Subcutaneous adipose tissue (tissue), 4 donors: ENCODE results near the gene NHLH1. TPM values are rescaled to one million over a fixed set of nuclear protein-coding genes. Genes with fewer than 3 reads are reported as not detected.

Experiments
- small RNA-seq: library from RNA; depleted of rRNA; stranded (forward); fragments of <200 nt; gene quantifications from one replicate; pipeline ENCODE3, GENCODE V24; 2016
- total RNA-seq, 4 donors: library from RNA; depleted of rRNA; stranded (reverse); fragments of >200 nt; gene quantifications; one replicate each; pipeline ENCODE4 v1.1.0, GENCODE V29; 2016

Gene NHLH1
- total RNA-seq, 4 donors from 2014 or later, result 0.17 to 1.5 TPM; not detected in 2

Small RNA genes within 50 kb of the gene (small RNA-seq; reads per million reads assigned to genes)
- gene RF00019 (0.49 reads per million), gene RNU4-42P (not detected)

Other genes starting within 250 kb of the NHLH1 start
- under 1 TPM in 1 of 4 donors, not detected in 3; 0.22 TPM for gene ATP1A4, start 215.5 kb upstream of the NHLH1 start, total RNA-seq
- under 1 TPM in 2 of 4 donors, not detected in 2; 0.44 to 0.75 TPM for gene CASQ1, start 176.5 kb upstream of the NHLH1 start, total RNA-seq
- 100 to 1,000 TPM in 3 of 4 donors, 10 to 100 TPM in 1; 89.7 to 144 (median 124) TPM for gene PEA15, start 161.7 kb upstream of the NHLH1 start, total RNA-seq
- 100 to 1,000 TPM; 103 to 198 (median 154) TPM for gene DCAF8, start 104.5 kb upstream of the NHLH1 start, total RNA-seq
- gene PEX19, start 81.9 kb upstream of the NHLH1 start, total RNA-seq, result 100 to 1,000 TPM; 134 to 201 (median 144) TPM
- 100 to 1,000 TPM; 140 to 186 (median 150) TPM for gene COPA, start 23.8 kb upstream of the NHLH1 start, total RNA-seq
- gene NCSTN, start 23.7 kb upstream of the NHLH1 start, total RNA-seq, result 100 to 1,000 TPM in 1 of 4 donors, 10 to 100 TPM in 3; 78.7 to 113 (median 88.8) TPM
- gene VANGL2, start 33.5 kb downstream of the NHLH1 start, total RNA-seq, result 1 to 10 TPM in 1 of 4 donors, under 1 TPM in 2, not detected in 1; 0.44 to 1.4 (median 0.98) TPM
- gene SLAMF6, start 156.2 kb downstream of the NHLH1 start, total RNA-seq, result 1 to 10 TPM in 3 of 4 donors, under 1 TPM in 1; 0.65 to 7.0 (median 1.7) TPM
- 10 to 100 TPM in 3 of 4 donors, 1 to 10 TPM in 1; 9.4 to 67.0 (median 25.7) TPM for gene CD84, start 212.4 kb downstream of the NHLH1 start, total RNA-seq